GM19328 (cell line): ENCODE data around the gene SLC25A24.
"Not testable (repeated sequence)": the region's sequence is repeated elsewhere in the genome, so short reads cannot be mapped to it uniquely, and the experiment has no call there.

Experiments used
- ATAC-seq: cut with Tn5 transposase; IDR thresholded peaks from one replicate; pipeline ENCODE4 v1.9.1; 2021; ENCODE audit warnings: mild to moderate bottlenecking, moderate library complexity; ENCODE audit not compliant: unreplicated experiment

The SLC25A24 gene

DNA sequence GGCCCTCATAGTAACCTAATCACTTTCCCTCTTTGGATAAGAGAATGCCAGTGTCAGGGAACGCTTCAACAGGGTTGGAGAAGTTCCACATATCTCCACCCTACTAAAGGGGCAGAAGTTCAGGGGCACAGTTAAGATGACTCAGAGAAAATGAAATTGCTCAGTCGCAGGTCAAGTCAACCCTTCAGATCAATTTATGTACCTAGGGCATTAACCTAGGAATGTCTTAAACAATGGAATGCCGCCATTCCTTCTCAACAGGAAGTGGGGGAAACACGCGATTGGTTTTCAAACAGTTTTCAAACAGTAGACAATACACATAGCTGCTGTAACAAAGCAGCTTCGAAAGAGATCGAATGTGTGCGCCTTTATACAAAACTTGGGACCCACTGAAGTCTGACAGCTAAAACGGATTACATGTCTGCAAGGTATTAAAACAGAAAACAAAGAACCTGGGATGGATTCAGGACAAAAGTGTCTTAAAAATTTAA, 897 bp downstream of the SLC25A24 start:
- no peak for ATAC-seq

DNA sequence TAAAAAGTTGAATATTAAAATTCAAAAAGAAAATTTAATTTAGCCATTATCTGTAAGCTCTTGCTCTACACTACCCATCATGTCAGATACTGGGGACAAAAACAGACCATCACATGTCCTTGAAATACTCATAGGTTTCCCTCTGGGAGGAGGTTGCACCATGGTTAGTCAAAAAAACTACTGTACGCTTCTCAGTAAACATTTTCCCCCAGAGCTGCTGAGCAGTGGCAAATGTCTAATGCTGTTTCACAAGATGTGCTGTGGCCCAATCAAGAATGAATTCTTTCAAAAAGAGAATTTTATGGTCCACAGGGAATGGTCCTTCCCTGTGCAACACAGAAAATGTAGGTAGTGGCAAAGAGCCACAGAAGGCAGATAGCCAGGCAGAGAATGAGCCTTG, 6.1 kb downstream of the SLC25A24 start:
- no peak for ATAC-seq

DNA sequence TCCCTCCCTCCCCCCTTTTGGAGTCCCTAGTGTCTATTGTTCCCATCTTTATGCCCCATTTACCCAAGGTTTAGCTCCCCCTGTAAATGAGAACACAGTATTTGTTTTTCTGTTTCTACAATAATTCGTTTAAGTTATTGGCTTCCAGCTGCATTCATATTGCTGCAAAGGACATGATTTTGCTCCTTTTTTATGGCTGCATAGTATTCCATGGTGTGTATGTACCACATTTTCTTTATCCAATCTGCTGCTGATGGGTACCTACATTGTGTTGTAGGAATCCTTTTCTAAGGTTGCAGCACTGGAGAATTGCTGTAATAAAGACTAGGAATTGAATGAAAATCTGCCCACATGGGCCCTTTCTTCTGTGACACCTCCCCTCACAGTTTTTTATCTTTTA, 6.8 kb downstream of the SLC25A24 start:
- ATAC-seq: no peak

DNA sequence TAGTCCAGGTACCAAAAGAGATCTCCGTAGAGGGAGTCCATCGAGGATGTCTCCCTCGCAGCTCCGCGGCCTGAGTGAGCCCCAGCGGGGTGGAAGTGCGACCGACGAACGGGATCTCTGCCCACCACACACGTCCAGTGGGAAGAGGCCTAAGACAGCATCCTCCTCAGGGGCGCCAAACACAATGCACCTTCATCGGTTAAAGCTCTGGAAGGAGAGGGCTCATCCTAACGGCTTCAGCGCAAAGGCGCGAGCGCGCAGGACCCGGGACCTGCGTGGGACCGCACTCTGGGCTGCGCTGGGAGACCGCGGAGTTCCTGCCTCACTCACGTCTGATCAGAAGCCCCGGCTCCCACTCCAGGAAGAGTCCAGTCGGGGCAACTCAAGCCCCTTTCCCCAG, 7.6 kb downstream of the SLC25A24 start:
- ATAC-seq: no peak

DNA sequence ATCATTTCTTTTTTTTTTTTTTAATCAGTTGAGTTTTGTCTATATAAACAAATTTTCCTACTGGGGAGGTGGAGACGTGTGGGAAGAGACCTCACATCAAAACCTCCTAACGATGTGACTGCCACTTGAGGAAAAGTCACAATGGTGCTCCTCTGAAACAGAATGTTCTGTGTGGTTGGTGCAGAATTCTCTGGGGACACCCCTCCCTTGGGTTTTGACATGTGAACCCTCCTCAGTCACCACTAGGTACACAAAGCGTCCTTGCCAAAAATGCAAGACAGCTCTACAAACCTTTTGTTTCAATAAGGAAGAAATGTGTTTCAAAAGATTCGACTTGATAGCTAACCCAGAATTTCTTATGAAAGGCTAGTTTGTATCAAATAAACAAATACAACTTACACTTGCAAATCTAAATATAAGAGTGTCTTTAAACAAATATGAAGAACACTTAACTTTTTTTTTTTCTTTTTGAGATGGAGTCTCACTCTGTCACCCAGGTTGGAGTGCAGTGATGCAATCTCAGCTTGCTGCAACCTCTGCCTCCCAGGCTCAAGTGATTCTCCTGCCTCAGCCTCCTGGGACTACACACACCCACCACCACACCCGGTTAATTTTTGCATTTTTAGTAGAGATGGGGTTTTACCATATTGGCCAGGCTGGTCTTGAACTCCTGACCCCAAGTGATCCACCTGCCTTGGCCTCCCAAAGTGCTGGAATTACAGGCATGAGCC, 9.3 kb downstream of the SLC25A24 start:
- ATAC-seq: no peak

DNA sequence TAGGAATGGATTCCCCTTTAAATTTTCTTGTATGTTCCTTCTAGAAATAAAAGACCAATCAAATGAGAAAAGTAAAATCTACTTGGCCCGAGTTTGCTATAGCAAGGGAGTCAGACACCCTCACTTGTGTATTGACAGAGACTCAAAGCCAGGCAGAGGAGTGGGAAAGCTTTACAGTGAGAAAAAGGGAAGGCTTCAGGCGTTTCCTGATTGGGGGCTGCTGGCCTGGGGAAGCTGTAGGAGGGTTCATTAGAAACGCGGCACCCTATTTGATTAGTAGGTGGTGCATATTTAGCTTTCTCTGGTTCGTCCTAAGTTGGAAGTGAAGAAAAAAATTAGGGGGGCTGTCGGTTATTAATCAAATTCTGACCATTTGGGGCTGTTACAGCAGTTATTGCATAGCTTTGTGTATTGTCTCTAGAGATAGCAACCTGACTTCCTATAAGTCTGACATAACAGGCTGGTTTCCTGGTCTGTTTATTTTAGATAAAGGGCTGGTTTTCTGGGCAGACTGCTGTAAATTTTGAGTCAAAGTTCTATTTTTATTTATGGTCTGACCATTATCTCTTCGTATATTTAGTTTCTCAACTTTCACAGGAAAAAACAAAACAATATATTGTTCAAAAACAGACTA, 10.0 kb downstream of the SLC25A24 start:
- ATAC-seq: no peak

DNA sequence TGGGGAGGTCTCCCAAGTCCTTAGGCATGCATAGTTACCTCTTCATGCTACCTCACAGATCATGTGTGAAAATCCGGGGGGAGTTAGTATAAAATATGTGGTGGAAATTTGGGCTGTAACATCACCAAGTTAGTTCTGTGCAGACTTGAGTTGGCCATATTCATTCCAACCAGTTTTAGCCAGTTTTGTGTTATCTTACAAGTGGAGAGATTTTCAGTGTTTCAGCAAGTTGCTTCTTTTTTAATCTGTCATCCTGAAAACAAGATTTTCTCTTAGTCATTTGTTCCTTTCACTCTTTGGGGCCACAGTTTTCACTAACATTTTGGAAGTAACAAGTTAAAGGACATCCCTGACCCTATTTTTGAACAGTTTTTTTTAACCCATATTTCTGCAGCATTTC, 11.3 kb downstream of the SLC25A24 start:
- ATAC-seq: no peak

DNA sequence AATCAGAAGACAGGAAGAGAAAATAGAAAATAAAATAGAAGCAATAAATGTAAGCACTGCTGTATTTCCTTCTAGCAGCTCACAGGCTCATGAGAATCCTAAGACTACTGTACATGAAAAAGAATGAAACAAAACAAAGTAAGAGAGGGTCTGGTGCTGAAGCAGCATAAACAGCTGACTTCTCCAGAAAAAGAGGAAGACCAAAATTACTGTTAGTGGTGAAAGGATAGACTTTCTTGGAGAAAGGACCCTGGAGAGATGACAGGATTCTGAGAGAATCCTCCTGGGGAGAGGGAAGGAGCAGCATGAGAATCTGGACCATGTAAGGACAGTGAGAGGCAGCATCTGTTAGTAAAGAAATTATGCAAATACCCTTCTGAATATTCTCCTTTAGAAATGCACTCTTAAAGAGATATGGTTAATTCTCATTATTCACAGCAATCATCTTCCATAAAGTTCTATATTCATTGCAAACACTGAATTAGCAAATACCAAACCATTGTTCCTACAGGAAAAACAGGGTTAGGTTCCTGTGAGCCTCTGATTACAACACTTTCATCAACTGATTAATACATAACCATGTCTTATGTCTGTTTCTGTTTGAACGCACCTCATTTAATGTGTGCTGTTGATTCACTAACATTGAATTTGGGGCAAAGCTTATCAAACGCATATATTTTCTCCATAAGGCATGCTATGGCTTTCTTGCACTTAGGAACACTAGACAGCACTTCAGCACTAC, 17.0 kb downstream of the SLC25A24 start:
- no peak for ATAC-seq

DNA sequence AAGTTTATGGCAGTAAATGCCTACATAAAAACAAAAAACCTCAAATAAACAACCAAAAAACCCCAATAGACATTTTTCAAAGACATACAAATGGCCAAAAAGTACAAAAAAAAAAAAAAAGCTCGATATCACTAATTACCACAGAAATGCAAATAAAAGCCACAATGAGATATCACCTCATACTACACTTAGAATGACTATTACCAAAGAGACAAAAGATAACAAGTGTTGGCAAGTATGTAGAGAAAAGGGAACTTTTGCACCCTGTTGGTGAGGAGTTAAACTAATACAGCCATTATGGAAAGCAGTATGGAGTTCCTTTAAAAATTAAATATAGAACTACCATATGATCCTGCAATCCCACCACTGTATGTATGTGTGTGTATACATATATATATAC, 21.1 kb downstream of the SLC25A24 start:
- ATAC-seq: no peak

DNA sequence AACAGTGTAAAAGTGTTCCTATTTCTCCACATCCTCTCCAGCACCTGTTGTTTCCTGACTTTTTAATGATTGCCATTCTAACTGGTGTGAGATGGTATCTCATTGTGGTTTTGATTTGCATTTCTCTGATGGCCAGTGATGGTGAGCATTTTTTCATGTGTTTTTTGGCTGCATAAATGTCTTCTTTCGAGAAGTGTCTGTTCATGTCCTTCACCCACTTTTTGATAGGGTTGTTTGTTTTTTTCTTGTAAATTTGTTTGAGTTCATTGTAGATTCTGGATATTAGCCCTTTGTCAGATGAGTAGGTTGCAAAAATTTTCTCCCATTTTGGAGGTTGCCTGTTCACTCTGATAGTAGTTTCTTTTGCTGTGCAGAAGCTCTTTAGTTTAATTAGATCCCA, 37.7 kb downstream of the SLC25A24 start:
- not testable (repeated sequence) for ATAC-seq

DNA sequence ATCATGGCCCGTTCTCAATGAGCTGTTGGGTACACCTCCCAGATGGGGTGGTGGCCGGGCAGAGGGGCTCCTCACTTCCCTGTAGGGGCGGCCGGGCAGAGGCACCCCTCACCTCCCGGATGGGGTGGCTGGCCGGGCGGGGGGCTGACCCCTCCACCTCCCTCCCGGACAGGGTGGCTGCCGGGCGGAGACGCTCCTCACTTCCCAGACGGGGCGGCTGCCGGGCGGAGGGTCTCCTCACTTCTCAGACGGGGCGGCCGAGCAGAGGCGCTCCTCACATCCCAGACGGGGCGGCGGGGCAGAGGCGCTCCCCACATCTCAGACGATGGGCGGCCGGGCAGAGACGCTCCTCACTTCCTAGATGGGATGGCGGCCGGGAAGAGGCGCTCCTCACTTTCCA, 40.2 kb downstream of the SLC25A24 start:
- ATAC-seq: not testable (repeated sequence)

DNA sequence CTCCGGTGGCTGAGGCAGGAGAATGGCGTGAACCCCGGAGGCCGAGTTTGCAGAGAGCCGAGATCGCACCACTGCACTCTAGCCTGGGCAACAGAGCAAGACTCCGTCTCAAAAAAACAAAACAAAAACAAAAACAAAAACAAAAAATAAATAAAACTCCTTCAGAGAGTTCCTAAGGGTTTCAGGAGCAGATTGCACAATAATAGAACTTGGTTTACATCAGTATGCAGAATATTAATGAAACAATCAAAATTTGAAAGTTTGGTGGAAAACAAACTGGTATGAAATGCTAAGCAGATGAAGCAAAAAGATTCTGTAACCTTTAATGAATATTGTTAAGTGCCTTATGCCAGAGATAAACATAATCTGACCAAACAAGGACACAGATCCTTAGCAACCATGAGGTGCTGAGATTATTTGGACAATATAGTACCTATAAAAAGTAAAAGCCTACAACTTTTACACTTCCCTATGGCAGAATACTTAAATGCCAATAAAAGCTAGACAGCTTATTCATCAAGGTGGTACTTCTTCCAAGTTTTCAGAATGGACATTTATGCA, 41.2 kb downstream of the SLC25A24 start:
- no peak for ATAC-seq

DNA sequence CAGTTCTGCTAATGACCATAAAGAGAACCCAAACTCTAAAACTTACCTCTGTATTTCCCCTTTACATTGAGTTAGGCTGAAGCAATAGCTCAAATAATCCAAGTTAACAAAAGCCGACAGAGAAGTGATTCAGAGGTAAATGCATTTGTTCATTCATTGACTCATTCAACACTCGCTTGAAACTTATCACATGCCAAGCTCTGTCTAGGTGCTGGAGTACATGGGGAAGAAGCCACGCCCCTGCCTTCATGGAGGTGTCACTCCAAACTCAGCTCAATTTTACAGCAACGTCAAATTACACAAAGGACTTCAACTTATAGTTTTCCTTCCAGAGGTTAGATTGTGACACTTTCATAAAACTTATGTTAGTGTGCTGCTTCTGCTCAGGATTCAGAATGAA, 45.8 kb downstream of the SLC25A24 start:
- no peak for ATAC-seq

DNA sequence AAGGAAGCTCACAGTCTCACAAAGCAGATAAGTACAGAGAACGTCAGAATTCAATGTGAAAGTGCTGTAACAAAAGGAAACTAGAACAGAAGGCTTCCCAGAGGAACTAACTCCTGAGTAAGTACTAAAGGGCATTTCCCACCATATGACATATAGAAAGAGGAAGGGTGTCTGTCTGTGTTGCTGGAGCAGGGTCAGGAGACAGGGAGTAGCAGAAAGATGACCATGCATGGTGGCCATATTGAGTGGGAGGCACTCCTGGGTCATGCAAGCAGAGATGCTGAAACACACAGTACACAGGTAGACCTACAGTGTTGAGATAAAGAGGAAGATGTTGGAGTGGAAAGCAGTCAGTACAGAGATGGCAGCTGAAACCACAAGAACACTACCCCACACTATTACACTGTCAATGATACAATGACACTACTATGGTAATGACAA, 47.3 kb downstream of the SLC25A24 start:
- no peak for ATAC-seq

DNA sequence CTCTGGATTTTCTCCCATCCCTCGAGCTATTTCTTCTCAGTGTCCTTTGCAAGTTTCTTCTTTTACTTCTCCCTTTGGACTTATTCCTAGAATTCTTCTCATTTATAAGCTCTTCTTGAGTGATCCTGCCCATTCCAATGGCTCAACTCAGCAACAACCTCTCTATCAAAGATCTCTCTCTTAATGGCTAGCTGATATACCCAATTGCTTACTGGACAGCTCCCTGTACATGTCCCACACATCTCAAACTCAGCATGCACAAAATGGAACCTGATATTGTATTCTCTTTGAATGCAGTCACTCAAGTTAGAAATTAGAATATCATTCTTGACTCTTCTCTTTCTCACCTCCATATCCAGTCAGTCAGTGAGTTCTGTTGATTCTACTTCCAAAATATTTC, 48.6 kb downstream of the SLC25A24 start:
- no peak for ATAC-seq

DNA sequence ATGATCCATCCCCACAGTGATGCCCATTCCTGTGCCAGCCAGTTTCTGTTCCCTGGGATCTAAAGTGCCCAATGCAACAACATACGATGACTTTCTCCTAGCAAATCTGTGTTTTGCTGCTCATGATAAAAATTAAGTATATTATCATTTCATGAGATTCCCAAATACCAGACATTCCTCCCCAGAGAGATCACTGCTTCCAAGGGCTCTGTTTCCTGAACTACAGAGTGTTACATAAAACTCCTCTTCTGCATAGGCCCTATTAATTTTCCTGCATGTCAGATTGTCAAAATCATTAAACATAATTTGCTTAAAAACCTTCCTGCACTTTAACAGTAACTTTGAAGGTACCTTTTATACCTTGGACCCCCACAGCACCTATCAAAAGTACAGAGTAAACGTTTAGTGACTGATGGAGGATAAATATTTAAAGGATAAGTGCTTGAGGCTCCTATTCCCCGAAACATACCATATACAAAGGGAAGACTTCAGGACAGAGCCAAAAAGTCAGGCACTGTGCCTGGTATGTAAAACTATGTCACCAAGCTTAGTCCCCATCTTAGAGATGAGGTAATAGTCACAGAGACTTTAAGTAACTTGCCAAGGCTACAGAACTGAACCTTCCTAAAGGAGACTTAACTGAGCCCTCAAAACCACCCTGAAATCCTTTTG, 50.2 kb downstream of the SLC25A24 start:
- no peak for ATAC-seq

DNA sequence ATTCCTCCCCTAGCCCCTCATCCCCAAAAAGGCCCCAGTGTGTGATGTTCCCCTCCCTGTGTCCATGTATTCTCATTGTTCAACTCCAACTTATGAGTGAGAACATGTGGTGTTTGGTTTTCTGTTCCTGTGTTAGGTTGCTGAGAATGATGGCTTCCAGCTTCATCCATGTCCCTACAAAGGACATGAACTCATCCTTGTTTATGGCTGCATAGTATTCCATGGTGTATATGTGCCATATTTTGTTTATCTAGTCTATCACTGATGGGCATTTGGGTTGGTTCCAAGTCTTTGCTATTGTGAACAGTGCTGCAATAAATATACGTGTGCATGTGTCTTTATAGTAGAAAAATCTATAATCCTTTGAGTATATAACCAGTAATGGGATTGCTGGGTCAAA, 55.6 kb downstream of the SLC25A24 start:
- not testable (repeated sequence) for ATAC-seq

DNA sequence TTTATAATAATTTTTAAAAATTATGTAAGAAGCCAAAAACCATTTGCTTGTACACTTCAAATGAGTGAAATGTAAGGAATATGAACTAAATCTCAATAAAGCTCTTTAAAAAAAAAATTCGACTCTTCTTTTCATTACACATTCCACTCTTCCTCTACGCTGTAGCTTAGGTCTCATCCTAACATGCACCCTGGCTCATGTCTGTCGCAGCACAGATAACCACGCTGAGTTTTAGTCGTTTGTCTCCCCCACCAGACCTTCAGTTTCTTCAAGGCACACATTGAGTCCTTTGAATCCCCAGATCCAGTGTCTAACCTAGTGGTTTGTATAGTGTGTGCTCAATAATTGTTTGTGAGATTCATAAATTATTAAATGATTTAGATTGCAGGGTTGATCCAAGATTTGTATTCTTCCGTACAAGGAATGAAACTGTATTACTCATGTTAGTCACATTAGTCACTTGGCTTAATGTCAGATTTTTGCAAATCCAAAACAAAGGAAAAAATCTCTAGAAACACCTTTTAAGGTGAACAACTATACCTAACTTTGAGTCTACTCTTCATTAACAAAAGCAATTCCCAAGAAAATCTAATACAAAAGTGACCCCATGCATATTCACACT, 57.3 kb downstream of the SLC25A24 start:
- ATAC-seq: no peak

DNA sequence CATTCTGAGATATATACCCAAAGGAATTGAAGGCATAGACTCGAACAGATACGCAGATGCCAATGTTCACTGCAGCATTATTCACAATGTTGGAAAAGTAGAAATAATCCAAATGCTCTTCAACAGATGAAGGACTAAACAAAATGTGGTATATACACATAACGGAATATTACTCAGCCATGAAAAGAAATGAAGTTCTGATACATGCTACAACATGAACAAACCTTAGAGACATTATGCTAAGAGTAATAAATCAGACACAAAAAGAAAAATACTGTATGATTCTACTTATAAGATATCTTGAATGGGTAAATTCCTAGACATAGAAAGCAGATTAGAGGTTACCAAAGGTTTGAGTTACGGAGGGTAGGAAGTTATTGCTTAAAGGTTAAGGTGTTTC, 57.9 kb downstream of the SLC25A24 start:
- ATAC-seq: no peak

DNA sequence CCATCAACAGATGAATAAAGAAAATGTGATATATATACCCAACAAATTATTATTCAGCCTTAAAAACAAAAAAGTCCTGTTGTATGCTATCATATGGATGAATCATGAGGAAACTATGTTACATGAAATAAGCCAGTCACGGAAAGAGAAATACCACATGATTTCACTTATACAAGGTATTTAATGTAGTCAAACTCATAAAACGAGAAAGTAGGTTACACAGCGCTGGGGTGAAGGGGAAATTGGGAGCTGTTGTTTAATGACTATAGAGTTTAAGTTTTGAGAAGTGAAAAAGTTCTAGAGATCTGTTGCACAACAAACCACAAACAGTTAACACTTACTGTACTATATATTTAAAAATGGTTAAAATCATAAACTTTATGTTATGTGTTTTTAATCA, 58.5 kb downstream of the SLC25A24 start:
- no peak for ATAC-seq

DNA sequence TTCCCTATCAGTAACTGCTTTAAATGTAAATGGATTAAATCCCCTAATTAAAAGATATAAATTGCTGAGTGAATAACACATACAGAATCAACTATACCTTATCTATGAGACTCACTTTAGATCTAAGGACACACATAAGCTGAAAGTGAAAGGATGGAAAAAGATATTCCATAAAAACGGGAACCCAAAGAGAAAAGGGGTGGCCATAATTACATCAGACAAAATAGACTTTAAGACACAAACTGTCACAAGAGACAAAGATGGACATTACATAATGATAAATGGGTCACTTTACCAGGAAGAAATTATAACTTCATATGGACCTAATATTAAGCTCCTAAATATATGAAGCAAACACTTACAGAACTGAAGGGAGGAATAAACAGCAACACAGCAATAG, 59.2 kb downstream of the SLC25A24 start:
- ATAC-seq: no peak
